GM18861 (cell line): ENCODE data around the gene PLA2G4B.

Experiments used
- ATAC-seq: cut with Tn5 transposase; IDR thresholded peaks from one replicate; pipeline ENCODE4 v1.9.1; 2021; ENCODE audit not compliant: unreplicated experiment

Gene PLA2G4B

GRCh38 chr15:41869770-41870688 lies 31.4 kb downstream of the PLA2G4B start:
- no peak for ATAC-seq

- no peak for ATAC-seq
Observed at GRCh38 chr15:41870689-41871081, 32.0 kb downstream of the PLA2G4B start.

- ATAC-seq = no peak
Observed at GRCh38 chr15:41871175-41871905, 32.7 kb downstream of the PLA2G4B start.

- ATAC-seq = no peak
Observed at GRCh38 chr15:41872166-41872747, 33.6 kb downstream of the PLA2G4B start.

- ATAC-seq = no peak
Observed at GRCh38 chr15:41873711-41874110, 35.1 kb downstream of the PLA2G4B start.

- ATAC-seq = no peak
Observed at GRCh38 chr15:41874736-41875135, 36.1 kb downstream of the PLA2G4B start.

GRCh38 chr15:41876007-41876406 lies 37.4 kb downstream of the PLA2G4B start:
- ATAC-seq = no peak

- ATAC-seq = no peak
Observed at GRCh38 chr15:41876689-41877088, 38.0 kb downstream of the PLA2G4B start.

- ATAC-seq = no peak
Observed at GRCh38 chr15:41877631-41878354, 39.1 kb downstream of the PLA2G4B start.

GRCh38 chr15:41878355-41878699 lies 39.7 kb downstream of the PLA2G4B start:
- no peak for ATAC-seq

GRCh38 chr15:41879321-41879845 lies 40.7 kb downstream of the PLA2G4B start:
- no peak for ATAC-seq

GRCh38 chr15:41880156-41880877 lies 41.7 kb downstream of the PLA2G4B start:
- no peak for ATAC-seq

- ATAC-seq = no peak
Observed at GRCh38 chr15:41881086-41881485, 42.4 kb downstream of the PLA2G4B start.

- ATAC-seq = no peak
Observed at GRCh38 chr15:41881550-41881919, 42.9 kb downstream of the PLA2G4B start.

- ATAC-seq = no peak
Observed at GRCh38 chr15:41881920-41882688, 43.5 kb downstream of the PLA2G4B start.

- no peak for ATAC-seq
Observed at GRCh38 chr15:41882689-41883483, 44.2 kb downstream of the PLA2G4B start.

- ATAC-seq = no peak
Observed at GRCh38 chr15:41883484-41883825, 44.8 kb downstream of the PLA2G4B start.

- no peak for ATAC-seq
Observed at GRCh38 chr15:41884458-41884857, 45.8 kb downstream of the PLA2G4B start.

- no peak for ATAC-seq
Observed at GRCh38 chr15:41885321-41885720, 46.7 kb downstream of the PLA2G4B start.
